HCT116 (cell line): Measurements from ENCODE around the gene MIB2. TPM values are rescaled to one million over a fixed set of nuclear protein-coding genes. Genes with fewer than 3 reads are reported as not detected.

Source experiments
- ATAC-seq: fragments of 200-7000 bp; cut with Tn5 transposase; 2 replicates; pipeline ENCODE4 v1.9.1; 2020; ENCODE audit warnings: mild to moderate bottlenecking, moderate library complexity
- BruUV-seq: library from RNA; stranded (reverse); fragments of 400-500 nt; replicated peaks from 2 replicates; lab custom pipeline; 2021; lab: Mats Ljungman, UMichigan
- CTCF ChIA-PET: fragments of 300-600 bp; sonication (Branson Sonifier 250); formaldehyde crosslinking; loops from one replicate; lab custom pipeline; 2021; ENCODE audit warnings: antibody characterized with exemption; lab: Charles Lee
- POLR2A ChIA-PET: fragments of 300-600, 350-600 bp; sonication (Branson Sonifier 250); formaldehyde crosslinking; loops from one replicate; lab custom pipeline; 2021; ENCODE audit warnings: antibody characterized with exemption; lab: Charles Lee
- RAD21 ChIA-PET, 2 experiments: fragments of 300-600 bp; sonication (Branson Sonifier 250); formaldehyde crosslinking; loops; one replicate each; lab custom pipeline; 2023; ENCODE audit warnings: low total read pairs in 2 of 2; ENCODE audit not compliant: uncharacterized antibody in 2 of 2, unreplicated experiment in 2 of 2, low non-redundant PET in 1 of 2; lab: Charles Lee
- DNase-seq: peaks from one replicate; pipeline ENCODE4 v3.0.0-alpha.2; 2010; ENCODE audit warnings: low read depth, low spot score
- H2AFZ ChIP-seq: fragments of 200-600 bp; shearing (Covaris generic), sonication (generic); 2 replicates; pipeline ENCODE4 v1.6.1; 2017; ENCODE audit warnings: low read depth, mixed run types, mixed read lengths, antibody characterized with exemption, low read length; ENCODE audit not compliant: poor library complexity, severe bottlenecking
- H3K27ac ChIP-seq: 2 replicates; pipeline ENCODE4 v1.5.1; 2012; ENCODE audit warnings: low read depth, low read length
- H3K27me3 ChIP-seq: fragments of 200-600 bp; sonication (generic); 2 replicates; pipeline ENCODE4 v1.6.1; 2016; ENCODE audit warnings: mixed run types, low read length, mixed read lengths; ENCODE audit not compliant: insufficient read depth
- H3K36me3 ChIP-seq, 2 experiments: fragments of 200-500 bp in 1 of 2; fragments of 200-600 bp in 1 of 2; sonication (Bioruptor generic) in 1 of 2; sonication (generic) in 1 of 2; 2 replicates each; pipeline versions ENCODE4 v1.5.1 to v1.6.1; 2014 to 2016; ENCODE audit warnings: low read length in 2 of 2, inconsistent platforms in 1 of 2, mixed read lengths in 1 of 2, mixed run types in 1 of 2; ENCODE audit not compliant: insufficient read depth in 2 of 2, control insufficient read depth in 1 of 2
- H3K4me1 ChIP-seq, 2 experiments: fragments of 200-600 bp in 1 of 2; sonication (generic) in 1 of 2; 2 replicates each; pipeline versions ENCODE4 v1.5.1 to v1.6.1; 2012 to 2017; ENCODE audit warnings: low read length in 2 of 2, inconsistent platforms in 1 of 2, mild to moderate bottlenecking in 1 of 2, mixed read lengths in 1 of 2, mixed run types in 1 of 2, moderate library complexity in 1 of 2; ENCODE audit not compliant: insufficient read depth in 2 of 2, control insufficient read depth in 1 of 2
- H3K4me2 ChIP-seq: fragments of 200-600 bp; sonication (generic); 2 replicates; pipeline ENCODE4 v1.6.1; 2017; ENCODE audit warnings: mixed run types, low read length, mixed read lengths
- H3K4me3 ChIP-seq, 2 experiments: fragments of 200-600 bp in 1 of 2; sonication (generic) in 1 of 2; replicated peaks in 1 of 2; 2 replicates each; pipeline ENCODE4 v1.5.1; 2011 to 2016; ENCODE audit warnings: low read length in 2 of 2, control low read depth in 1 of 2, low read depth in 1 of 2, mild to moderate bottlenecking in 1 of 2, mixed read lengths in 1 of 2, mixed run types in 1 of 2
- H3K79me2 ChIP-seq: fragments of 200-600 bp; sonication (generic); 2 replicates; pipeline ENCODE4 v1.6.1; 2017; ENCODE audit warnings: mild to moderate bottlenecking, mixed run types, low read length, moderate library complexity, mixed read lengths; ENCODE audit not compliant: insufficient read depth
- H3K9ac ChIP-seq: fragments of 200-600 bp; sonication (generic); 2 replicates; pipeline ENCODE4 v1.6.1; 2016; ENCODE audit warnings: low read length, mixed read lengths
- H3K9me2 ChIP-seq: fragments of 200-600 bp; sonication (generic), shearing (Covaris generic); 2 replicates; pipeline ENCODE4 v1.6.1; 2017; ENCODE audit warnings: mixed run types, mild to moderate bottlenecking, moderate library complexity; ENCODE audit not compliant: insufficient read depth
- H3K9me3 ChIP-seq, 2 experiments: fragments of 200-500 bp in 1 of 2; fragments of 200-600 bp in 1 of 2; sonication (Bioruptor generic) in 1 of 2; sonication (generic) in 1 of 2; 2 replicates each; pipeline ENCODE4 v1.6.1; 2014 to 2017; ENCODE audit warnings: low read length in 2 of 2, mixed read lengths in 2 of 2, inconsistent platforms in 1 of 2, low read depth in 1 of 2, mild to moderate bottlenecking in 1 of 2, mixed run types in 1 of 2, moderate library complexity in 1 of 2; ENCODE audit not compliant: control insufficient read depth in 1 of 2, insufficient read depth in 1 of 2
- H4K20me1 ChIP-seq: fragments of 200-600 bp; sonication (generic), shearing (Covaris generic); 2 replicates; pipeline ENCODE4 v1.6.1; 2017; ENCODE audit warnings: mixed run types, mild to moderate bottlenecking, moderate library complexity; ENCODE audit not compliant: insufficient read depth
- CBX3 ChIP-seq: IDR thresholded peaks from 2 replicates; pipeline ENCODE4 v1.6.1; 2012; ENCODE audit warnings: low read depth
- CEBPB ChIP-seq: IDR thresholded peaks from 2 replicates; pipeline ENCODE4 v1.6.1; 2012; ENCODE audit warnings: low read depth
- CTCF ChIP-seq, 3 experiments: fragments of 200-600 bp in 1 of 3; sonication (generic) in 1 of 3; IDR thresholded peaks in 2 of 3; conservative IDR thresholded peaks in 1 of 3; 2 replicates each; pipeline ENCODE4 v1.5.1; 2012 to 2017; ENCODE audit warnings: low read depth in 2 of 3, low read length in 2 of 3, antibody characterized with exemption in 1 of 3, borderline replicate concordance in 1 of 3, control low read depth in 1 of 3, mild to moderate bottlenecking in 1 of 3, mixed read lengths in 1 of 3, mixed run types in 1 of 3, moderate library complexity in 1 of 3; ENCODE audit not compliant: insufficient read depth in 1 of 3
- EZH2 ChIP-seq: fragments of 200-600 bp; sonication (generic); IDR thresholded peaks from 2 replicates; pipeline ENCODE4 v1.6.1; 2017; ENCODE audit warnings: antibody characterized with exemption, mixed run types
- JUND ChIP-seq: IDR thresholded peaks from 2 replicates; pipeline ENCODE4 v1.6.1; 2012
- MAX ChIP-seq: IDR thresholded peaks from 2 replicates; pipeline ENCODE4 v1.6.1; 2012
- RAD21 ChIP-seq: IDR thresholded peaks from 2 replicates; pipeline ENCODE4 v1.6.1; 2012; ENCODE audit warnings: low read depth, mild to moderate bottlenecking
- REST ChIP-seq: IDR thresholded peaks from 2 replicates; pipeline ENCODE4 v1.6.1; 2012; ENCODE audit warnings: low read depth
- SIN3A ChIP-seq: IDR thresholded peaks from 2 replicates; pipeline ENCODE4 v1.6.1; 2012; ENCODE audit warnings: low read depth
- YY1 ChIP-seq: IDR thresholded peaks from 2 replicates; pipeline ENCODE4 v1.6.1; 2011; ENCODE audit warnings: low read length, low read depth, moderate library complexity, mild to moderate bottlenecking; ENCODE audit not compliant: insufficient replicate concordance; ENCODE audit errors: extremely low read depth
- ZBTB33 ChIP-seq: IDR thresholded peaks from 2 replicates; pipeline ENCODE4 v1.6.1; 2011; ENCODE audit warnings: mild to moderate bottlenecking, low read length, moderate library complexity; ENCODE audit not compliant: insufficient replicate concordance; ENCODE audit errors: extremely low read depth
- ZNF274 ChIP-seq: fragments of 200-500 bp; sonication (Bioruptor generic); IDR thresholded peaks from 2 replicates; pipeline ENCODE4 v1.6.1; 2014; ENCODE audit warnings: mild to moderate bottlenecking, low read depth, low read length, inconsistent platforms
- intact Hi-C: fragments of 100-400 bp; cut with micrococcal nuclease; formaldehyde crosslinking; loops from 2 replicates; pipeline ENCODE4 v1.10.0; 2022
- total RNA-seq: library from RNA; stranded (reverse); gene quantifications from one replicate; pipeline ENCODE4 v1.2.1, GENCODE V29; 2021; ENCODE audit not compliant: unreplicated experiment

Gene MIB2
- total RNA-seq, 1 experiment from 2014 or later = 194 TPM

- ChIA-PET RAD21 (no interaction called here), CTCF (interaction anchor here (1.0 kb wide), 1 partner anchor 37 kb away, joined by 3 read pairs; no protein-coding TSS in a partner anchor), POLR2A (no interaction called here)
- TF ChIP-seq SIN3A = no peak
- TF ChIP-seq RAD21 = 0 out of 2 replicates have a peak, but pooled peaks have one; percentile 17
- TF ChIP-seq YY1 = no peak
- TF ChIP-seq ZNF274 = no peak
- TF ChIP-seq CEBPB = no peak
- peak in 2 of 3 experiments; percentile 63 to 67; a peak in 4 of 6 replicates for TF ChIP-seq CTCF (IDR thresholded peaks at IDR 0.05 in 2 of 3, conservative IDR thresholded peaks at IDR 0.05 in 1 of 3; ENCODE audit: borderline replicate concordance in 1 of 3, insufficient read depth in 1 of 3, low read depth in 2 of 3, low read length in 2 of 3)
- no TSS peak for BruUV-seq
- intact Hi-C loops = no loop called here
- Histone ChIP-seq H3K9me3 (no peaks in the 10 kb centered on the region), H3K4me2 (no peak overlapping the region), H3K79me2 (no peaks in the 10 kb centered on the region), H3K9ac (no peak overlapping the region), H4K20me1 (no peaks in the 10 kb centered on the region), H3K27me3 (no peaks in the 10 kb centered on the region), H3K27ac (no peak overlapping the region), H3K4me3 (no peak overlapping the region), H3K9me2 (no peaks in the 10 kb centered on the region), H2AFZ (no peak overlapping the region), H3K4me1 (no peaks in the 10 kb centered on the region), H3K36me3 (peaks cover 0 to 7% of the 10 kb centered on the region in 2 experiments; a peak in 3 of 4 replicates)
- ATAC-seq = peak; percentile 69
- DNase-seq = no peak
Observed at GRCh38 chr1:1665815-1666251, 50.5 kb downstream of the MIB2 start.

- H3K4me1 ChIP-seq = no peaks in the 10 kb centered on the region
- BruUV-seq = no TSS peak
- RAD21 ChIA-PET = no interaction called here
- no peak overlapping the region for H2AFZ ChIP-seq
- H3K9me2 ChIP-seq = no peaks in the 10 kb centered on the region
- CTCF ChIA-PET = no interaction called here
- no peaks in the 10 kb centered on the region for H3K27me3 ChIP-seq
- TF ChIP-seq RAD21 = no peak
- TF ChIP-seq REST = no peak
- no peak for TF ChIP-seq CBX3
- TF ChIP-seq MAX = no peak
- TF ChIP-seq EZH2 = no peak
- TF ChIP-seq JUND = no peak
- TF ChIP-seq ZBTB33 = no peak
- no peak for TF ChIP-seq CEBPB
- TF ChIP-seq, all 23 proteins: peak for 0
- no peaks in the 10 kb centered on the region for H4K20me1 ChIP-seq
- no peaks in the 10 kb centered on the region for H3K9me3 ChIP-seq
- POLR2A ChIA-PET = no interaction called here
- DNase-seq (no peak), ATAC-seq (no peak)
- intact Hi-C loops = no loop called here
- H3K27ac ChIP-seq = no peak overlapping the region
- peaks cover 0 to 7% of the 10 kb centered on the region in 2 experiments; a peak in 3 of 4 replicates for H3K36me3 ChIP-seq
- no peaks in the 10 kb centered on the region for H3K79me2 ChIP-seq
- H3K9ac ChIP-seq = no peak overlapping the region
- no peak overlapping the region for H3K4me2 ChIP-seq
- H3K4me3 ChIP-seq = no peak overlapping the region
Observed at GRCh38 chr1:1666526-1666925, 51.2 kb downstream of the MIB2 start.
